ENCODE measurements around the gene TK2.
"Not testable (repeated sequence)": the region's sequence is repeated elsewhere in the genome, so short reads cannot be mapped to it uniquely, and the experiment has no call there.

The TK2 gene

GRCh38 chr16:66511602-66512271 lies 38.2 kb downstream of the TK2 start:
- no peak for DNase-seq (ENCODE audit: low read depth)
- no peak overlapping the region for H3K4me3 ChIP-seq (ENCODE audit: low read depth, low read length)

GRCh38 chr16:66510711-66511601 lies 39.0 kb downstream of the TK2 start:
- no peak for DNase-seq (ENCODE audit: low read depth)
- no peak overlapping the region for H3K4me3 ChIP-seq (ENCODE audit: low read depth, low read length)

GRCh38 chr16:66510298-66510697 lies 39.6 kb downstream of the TK2 start:
- no peak overlapping the region for H3K4me3 ChIP-seq (ENCODE audit: low read depth, low read length)
- no peak for DNase-seq (ENCODE audit: low read depth)

- DNase-seq (ENCODE audit: low read depth) = no peak
- no peak overlapping the region for H3K4me3 ChIP-seq (ENCODE audit: low read depth, low read length)
Measured at GRCh38 chr16:66509576-66509975, 40.3 kb downstream of the TK2 start.

GRCh38 chr16:66508914-66509496 lies 40.9 kb downstream of the TK2 start:
- no peak for DNase-seq (ENCODE audit: low read depth)
- H3K4me3 ChIP-seq (ENCODE audit: low read depth, low read length) = no peak overlapping the region

- H3K4me3 ChIP-seq (ENCODE audit: low read depth, low read length) = no peak overlapping the region
- no peak for DNase-seq (ENCODE audit: low read depth)
Measured at GRCh38 chr16:66508248-66508913, 41.5 kb downstream of the TK2 start.

GRCh38 chr16:66507731-66508239 lies 42.1 kb downstream of the TK2 start:
- no peak overlapping the region for H3K4me3 ChIP-seq (ENCODE audit: low read depth, low read length)
- no peak for DNase-seq (ENCODE audit: low read depth)

GRCh38 chr16:66503612-66504011 lies 46.3 kb downstream of the TK2 start:
- DNase-seq (ENCODE audit: low read depth) = no peak
- H3K4me3 ChIP-seq (ENCODE audit: low read depth, low read length) = no peak overlapping the region

- no peak overlapping the region for H3K4me3 ChIP-seq (ENCODE audit: low read depth, low read length)
- no peak for DNase-seq (ENCODE audit: low read depth)
Measured at GRCh38 chr16:66503030-66503429, 46.9 kb downstream of the TK2 start.

GRCh38 chr16:66502020-66502913 lies 47.7 kb downstream of the TK2 start:
- no peak for DNase-seq (ENCODE audit: low read depth)
- H3K4me3 ChIP-seq (ENCODE audit: low read depth, low read length) = no peak overlapping the region

GRCh38 chr16:66501563-66501962 lies 48.4 kb downstream of the TK2 start:
- DNase-seq (ENCODE audit: low read depth); H3K4me3 ChIP-seq (ENCODE audit: low read depth, low read length): not testable (repeated sequence)

- not testable (repeated sequence) for DNase-seq (ENCODE audit: low read depth)
Measured at GRCh38 chr16:66497921-66498320, 52.0 kb downstream of the TK2 start.

GRCh38 chr16:66496226-66496625 lies 53.7 kb downstream of the TK2 start:
- DNase-seq (ENCODE audit: low read depth) = not testable (repeated sequence)

More at GRCh38 chr16:66497921-66498320, 52.0 kb downstream of the TK2 start:
- H3K4me3 ChIP-seq (ENCODE audit: low read depth, low read length) = not testable (repeated sequence)

GRCh38 chr16:66495440-66495839 lies 54.5 kb downstream of the TK2 start:
- H3K4me3 ChIP-seq (ENCODE audit: low read depth, low read length) = no peak overlapping the region
- DNase-seq (ENCODE audit: low read depth) = no peak

More at GRCh38 chr16:66496226-66496625, 53.7 kb downstream of the TK2 start:
- not testable (repeated sequence) for H3K4me3 ChIP-seq (ENCODE audit: low read depth, low read length)

- no peak for DNase-seq (ENCODE audit: low read depth)
- H3K4me3 ChIP-seq (ENCODE audit: low read depth, low read length) = no peak overlapping the region
Measured at GRCh38 chr16:66494916-66495315, 55.0 kb downstream of the TK2 start.

GRCh38 chr16:66493490-66494401 lies 56.2 kb downstream of the TK2 start:
- no peak for DNase-seq (ENCODE audit: low read depth)
- H3K4me3 ChIP-seq (ENCODE audit: low read depth, low read length) = no peak overlapping the region

GRCh38 chr16:66491716-66492064 lies 58.2 kb downstream of the TK2 start:
- no peak for DNase-seq (ENCODE audit: low read depth)

More at GRCh38 chr16:66491716-66492064, 58.2 kb downstream of the TK2 start:
- no peak overlapping the region for H3K4me3 ChIP-seq (ENCODE audit: low read depth, low read length)

Data from skeletal muscle cell (primary cell).